ENCODE data around the gene TAPT1. TPM values are rescaled to one million over a fixed set of nuclear protein-coding genes. Genes with fewer than 3 reads are reported as not detected.

Gene TAPT1
- total and polyA plus RNA-seq, 2 donors (not counting 1 experiment from before 2014, with no cell fraction given): 58.4 to 76.0 TPM

DNA sequence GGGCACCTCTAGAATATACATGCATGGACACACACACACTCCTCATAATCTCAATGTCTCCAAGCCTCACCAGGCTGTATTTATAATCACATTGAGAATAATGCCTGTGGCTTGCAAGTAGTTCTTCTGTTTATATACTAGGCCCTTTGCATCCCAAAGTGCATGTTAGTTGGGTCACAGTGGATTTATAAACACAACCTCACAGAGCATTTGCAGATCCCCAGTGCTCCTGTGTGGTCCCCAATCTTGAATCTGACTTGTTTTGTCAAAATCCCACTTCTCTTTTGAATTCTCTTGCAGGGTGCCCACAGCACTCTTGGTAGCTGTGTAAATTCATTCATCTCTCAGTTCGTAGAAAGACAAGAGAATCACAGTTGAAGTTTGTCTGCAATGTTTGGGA is 92.9 kb downstream of the TAPT1 start:
- CTCF ChIA-PET: interaction anchor here (0.6 kb wide), 1 partner anchor 132 kb away, joined by 3 read pairs; no protein-coding TSS in a partner anchor
- POLR2A ChIA-PET: no interaction called here

DNA sequence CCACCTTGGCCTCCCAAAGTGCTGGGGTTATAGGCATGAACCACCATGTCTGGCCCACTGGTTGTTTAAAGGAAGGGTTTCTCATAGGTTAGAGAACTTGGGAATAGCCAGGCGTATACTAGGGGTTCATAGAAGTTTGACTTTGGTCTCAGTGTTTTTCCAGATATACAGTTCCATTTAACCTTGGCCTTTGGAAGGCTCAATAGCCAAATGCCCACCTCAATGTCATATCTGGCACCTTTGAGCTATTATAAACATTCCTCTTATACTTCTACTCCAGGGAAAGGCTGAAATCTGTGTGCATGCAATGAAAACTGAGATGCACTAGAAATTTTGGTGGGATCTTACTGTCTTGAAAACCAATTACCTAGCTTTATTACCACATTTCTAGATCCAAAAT is 95.0 kb downstream of the TAPT1 start:
- no CpG with 5 or more reads among the region's 1 CpG for WGBS (ENCODE audit: insufficient coverage)
- intact Hi-C loops (cut with micrococcal nuclease): no loop called here
- H3K9ac ChIP-seq (ENCODE audit: low read length): no peak overlapping the region

More for the DNA sequence above, 92.9 kb downstream of the TAPT1 start:
- Histone ChIP-seq H4K20me1 (ENCODE audit: control insufficient read depth, insufficient read depth, low read length, poor library complexity, severe bottlenecking) (no peaks in the 10 kb centered on the region), H3K9me3 (ENCODE audit: control extremely low read depth in 1 of 3, control insufficient read depth in 2 of 3, insufficient read depth in 1 of 3, low read length in 2 of 3) (peaks cover 0 to 11% (median 0%) of the 10 kb centered on the region in 3 donors), H3K36me3 (replicated peaks in 1 of 2; ENCODE audit: control extremely low read depth in 1 of 2, control insufficient read depth in 1 of 2, extremely low read depth in 1 of 2, insufficient read depth in 2 of 2, low read length in 1 of 2) (no peaks in the 10 kb centered on the region), H3K9ac (ENCODE audit: low read length) (no peak overlapping the region), H3K79me2 (ENCODE audit: control insufficient read depth, insufficient read depth, low read length) (no peaks in the 10 kb centered on the region), H3K4me3 (ENCODE audit: control extremely low read depth in 1 of 5, extremely low read depth in 1 of 5, insufficient read depth in 1 of 5, low read depth in 2 of 5, low read length in 4 of 5) (no peak overlapping the region), H3K27ac (ENCODE audit: low read length in 2 of 2) (no peak overlapping the region), H3K27me3 (replicated peaks in 1 of 4; ENCODE audit: control extremely low read depth in 1 of 4, control insufficient read depth in 3 of 4, insufficient read depth in 4 of 4, low read length in 3 of 4) (peaks cover 0 to 4% (median 1%) of the 10 kb centered on the region in 4 experiments), H2AFZ (ENCODE audit: insufficient read depth, low read depth, low read length, poor library complexity, severe bottlenecking) (no peak overlapping the region), H3K4me2 (replicated peaks; ENCODE audit: low read depth, low read length, poor library complexity, severe bottlenecking) (no peak overlapping the region), H3K4me1 (ENCODE audit: control insufficient read depth in 2 of 2, insufficient read depth in 2 of 2, low read length in 2 of 2) (no peaks in the 10 kb centered on the region)
- WGBS (ENCODE audit: insufficient coverage): no CpG with 5 or more reads among the region's 1 CpG
- peaks cover 13% of the 10 kb centered on the region for H3K27me3 Mint-ChIP-seq
- intact Hi-C loops (cut with micrococcal nuclease): no loop called here
- TF ChIP-seq, protein P1, sequence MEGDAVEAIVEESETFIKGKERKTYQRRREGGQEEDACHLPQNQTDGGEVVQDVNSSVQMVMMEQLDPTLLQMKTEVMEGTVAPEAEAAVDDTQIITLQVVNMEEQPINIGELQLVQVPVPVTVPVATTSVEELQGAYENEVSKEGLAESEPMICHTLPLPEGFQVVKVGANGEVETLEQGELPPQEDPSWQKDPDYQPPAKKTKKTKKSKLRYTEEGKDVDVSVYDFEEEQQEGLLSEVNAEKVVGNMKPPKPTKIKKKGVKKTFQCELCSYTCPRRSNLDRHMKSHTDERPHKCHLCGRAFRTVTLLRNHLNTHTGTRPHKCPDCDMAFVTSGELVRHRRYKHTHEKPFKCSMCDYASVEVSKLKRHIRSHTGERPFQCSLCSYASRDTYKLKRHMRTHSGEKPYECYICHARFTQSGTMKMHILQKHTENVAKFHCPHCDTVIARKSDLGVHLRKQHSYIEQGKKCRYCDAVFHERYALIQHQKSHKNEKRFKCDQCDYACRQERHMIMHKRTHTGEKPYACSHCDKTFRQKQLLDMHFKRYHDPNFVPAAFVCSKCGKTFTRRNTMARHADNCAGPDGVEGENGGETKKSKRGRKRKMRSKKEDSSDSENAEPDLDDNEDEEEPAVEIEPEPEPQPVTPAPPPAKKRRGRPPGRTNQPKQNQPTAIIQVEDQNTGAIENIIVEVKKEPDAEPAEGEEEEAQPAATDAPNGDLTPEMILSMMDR (IDR thresholded peaks at IDR 0.05): no peak
- no peak for TF ChIP-seq EZH2 (IDR thresholded peaks at IDR 0.05; ENCODE audit: borderline replicate concordance, insufficient read depth, low read depth, low read length, poor library complexity, severe bottlenecking)
- no peak overlapping the region for H3K4me3 Mint-ChIP-seq
- H3K9me3 Mint-ChIP-seq (ENCODE audit: insufficient read depth): no peaks in the 10 kb centered on the region
- no peak for DNase-seq
- H3K4me1 Mint-ChIP-seq: no peaks in the 10 kb centered on the region
- no peak overlapping the region for H3K27ac Mint-ChIP-seq
- no peak for ATAC-seq (ENCODE audit: low read depth)

More for the DNA sequence above, 95.0 kb downstream of the TAPT1 start:
- no peaks in the 10 kb centered on the region for H3K4me1 Mint-ChIP-seq
- DNase-seq: no peak
- no peaks in the 10 kb centered on the region for H4K20me1 ChIP-seq (ENCODE audit: control insufficient read depth, insufficient read depth, low read length, poor library complexity, severe bottlenecking)
- no peak overlapping the region for H3K27ac Mint-ChIP-seq
- no peaks in the 10 kb centered on the region for H3K36me3 ChIP-seq (replicated peaks in 1 of 2; ENCODE audit: control extremely low read depth in 1 of 2, control insufficient read depth in 1 of 2, extremely low read depth in 1 of 2, insufficient read depth in 2 of 2, low read length in 1 of 2)
- CTCF ChIA-PET: no interaction called here
- no peak for ATAC-seq (ENCODE audit: low read depth)
- H3K9me3 ChIP-seq (ENCODE audit: control extremely low read depth in 1 of 3, control insufficient read depth in 2 of 3, insufficient read depth in 1 of 3, low read length in 2 of 3): peaks cover 0 to 8% (median 0%) of the 10 kb centered on the region in 3 donors
- H3K4me2 ChIP-seq (replicated peaks; ENCODE audit: low read depth, low read length, poor library complexity, severe bottlenecking): no peak overlapping the region
- H3K4me1 ChIP-seq (ENCODE audit: control insufficient read depth in 2 of 2, insufficient read depth in 2 of 2, low read length in 2 of 2): no peaks in the 10 kb centered on the region
- TF ChIP-seq, protein P1 (IDR thresholded peaks at IDR 0.05): no peak
- TF ChIP-seq EZH2 (IDR thresholded peaks at IDR 0.05; ENCODE audit: borderline replicate concordance, insufficient read depth, low read depth, low read length, poor library complexity, severe bottlenecking): no peak
- H3K79me2 ChIP-seq (ENCODE audit: control insufficient read depth, insufficient read depth, low read length): no peaks in the 10 kb centered on the region
- peaks cover 0 to 2% (median 0%) of the 10 kb centered on the region in 4 experiments for H3K27me3 ChIP-seq (replicated peaks in 1 of 4; ENCODE audit: control extremely low read depth in 1 of 4, control insufficient read depth in 3 of 4, insufficient read depth in 4 of 4, low read length in 3 of 4)
- H3K4me3 Mint-ChIP-seq: no peak overlapping the region
- H3K27ac ChIP-seq (ENCODE audit: low read length in 2 of 2): no peak overlapping the region
- H3K27me3 Mint-ChIP-seq: peaks cover 5% of the 10 kb centered on the region
- no peaks in the 10 kb centered on the region for H3K9me3 Mint-ChIP-seq (ENCODE audit: insufficient read depth)
- no peak overlapping the region for H2AFZ ChIP-seq (ENCODE audit: insufficient read depth, low read depth, low read length, poor library complexity, severe bottlenecking)
- H3K4me3 ChIP-seq (ENCODE audit: control extremely low read depth in 1 of 5, extremely low read depth in 1 of 5, insufficient read depth in 1 of 5, low read depth in 2 of 5, low read length in 4 of 5): no peak overlapping the region
- POLR2A ChIA-PET: no interaction called here

Measured in B cell (primary cell).